Activated CD4-positive, alpha-beta T cell treated with anti-CD3 and anti-CD28 coated beads for 36 hours (primary cell): Measurements from ENCODE around the gene NUDT14. TPM values are rescaled to one million over a fixed set of nuclear protein-coding genes. Genes with fewer than 3 reads are reported as not detected.

Experiments
- ATAC-seq: fragments of 200-7000 bp; cut with Tn5 transposase; one replicate; pipeline ENCODE4 v1.10.0; 2021; ENCODE audit warnings: mild to moderate bottlenecking, moderate library complexity
- CTCF ChIA-PET: fragments of 350-600 bp; sonication (Branson Sonifier 250); formaldehyde crosslinking; loops from one replicate; lab custom pipeline; 2021; ENCODE audit warnings: antibody characterized with exemption; lab: Charles Lee
- POLR2A ChIA-PET: fragments of 350-600 bp; sonication (Branson Sonifier 250); formaldehyde crosslinking; loops from one replicate; lab custom pipeline; 2021; ENCODE audit warnings: antibody characterized with exemption, inconsistent platforms; lab: Charles Lee
- DNase-seq: peaks from one replicate; pipeline ENCODE4 v3.0.0-alpha.2; 2020
- H3K27ac Mint-ChIP-seq: one replicate; pipeline ENCODE4 v1.8.0; 2021; ENCODE audit warnings: mixed read lengths
- H3K27me3 Mint-ChIP-seq: one replicate; pipeline ENCODE4 v1.8.0; 2021; ENCODE audit warnings: mixed read lengths
- H3K36me3 Mint-ChIP-seq: one replicate; pipeline ENCODE4 v1.8.0; 2021; ENCODE audit warnings: low read depth, mixed read lengths
- H3K4me1 Mint-ChIP-seq: one replicate; pipeline ENCODE4 v1.8.0; 2021; ENCODE audit warnings: mixed read lengths
- H3K4me3 Mint-ChIP-seq: one replicate; pipeline ENCODE4 v1.8.0; 2021; ENCODE audit warnings: mild to moderate bottlenecking, moderate library complexity, mixed read lengths
- H3K9me3 Mint-ChIP-seq: one replicate; pipeline ENCODE4 v1.8.0; 2021; ENCODE audit warnings: low read depth, mixed read lengths
- intact Hi-C, 2 experiments: fragments of 100-400 bp; cut with DNase I in 1 of 2; cut with micrococcal nuclease in 1 of 2; formaldehyde crosslinking; loops; one replicate each; pipeline versions ENCODE4 v1.14.2 to v1.15.1; 2022 to 2024; cut with DNase I, micrococcal nuclease
- total RNA-seq, 2 experiments: library from RNA; stranded (reverse); gene quantifications; one replicate each; pipeline ENCODE4 v1.2.3, GENCODE V29; 2021

The NUDT14 gene
- total RNA-seq, 2 experiments from 2014 or later, result 12.3 to 13.5 TPM

DNA sequence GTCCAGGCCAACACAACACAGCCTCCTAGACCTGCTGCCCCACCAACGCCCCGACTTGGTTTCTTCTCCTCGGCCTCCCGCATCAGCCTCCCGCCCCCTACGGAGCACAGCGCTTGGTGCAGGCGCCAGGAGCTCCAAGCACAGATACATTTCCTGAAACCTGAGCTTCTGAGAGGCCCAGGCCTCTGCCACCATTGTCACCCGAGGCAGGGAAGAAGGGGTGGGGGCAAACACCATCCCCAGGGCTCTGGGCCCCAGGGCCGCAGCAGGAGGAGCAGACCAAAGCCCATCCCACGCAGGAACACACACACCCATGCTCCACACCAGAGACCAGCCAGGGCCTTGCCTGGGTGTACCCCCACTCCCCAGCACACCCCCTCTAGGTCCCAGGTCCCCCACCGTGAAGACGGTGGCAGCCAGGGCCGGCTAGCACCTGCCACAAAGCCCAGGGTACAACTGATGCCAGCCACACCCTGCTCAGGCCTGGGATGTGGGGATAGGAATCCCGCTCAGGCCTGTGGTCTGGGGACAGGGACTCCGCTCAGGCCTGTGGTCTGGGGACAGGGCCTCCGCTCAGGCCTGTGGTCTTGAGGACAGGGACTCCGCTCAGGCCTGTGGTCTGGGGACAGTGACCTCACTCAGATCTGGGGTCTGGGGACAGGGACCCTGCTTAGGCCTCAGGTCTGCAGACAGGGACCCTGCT, 17.9 kb downstream of the NUDT14 start:
- no peak for ATAC-seq
- CTCF ChIA-PET, result interaction anchor here (1.0 kb wide), 1 partner anchor 129 kb away, joined by 4 read pairs; no protein-coding TSS in a partner anchor
- Mint-ChIP-seq H3K9me3 (no peaks in the 10 kb centered on the region), H3K4me1 (no peaks in the 10 kb centered on the region), H3K27ac (no peak overlapping the region), H3K4me3 (no peak overlapping the region), H3K36me3 (no peaks in the 10 kb centered on the region), H3K27me3 (peaks cover 3% of the 10 kb centered on the region)
- POLR2A ChIA-PET, result interaction anchor here (0.5 kb wide), 1 partner anchor 145 kb away, joined by 5 read pairs; no protein-coding TSS in a partner anchor
- DNase-seq, result no peak
- intact Hi-C loops, result loop anchor here in 1 of 2 experiments (10.0 kb wide), 1 partner anchor 82 kb away; the partner anchor contains the start of gene BTBD6

- CTCF ChIA-PET, result no interaction called here
Measured at GRCh38 chr14:105162669-105162979, 18.5 kb downstream of the NUDT14 start.

GRCh38 chr14:105161964-105162668, 19.0 kb downstream of the NUDT14 start:
- ChIA-PET CTCF (no interaction called here), POLR2A (no interaction called here)
- H3K9me3 Mint-ChIP-seq, result no peaks in the 10 kb centered on the region
- ATAC-seq (no peak), DNase-seq (no peak)
- intact Hi-C loops, result loop anchor here in 1 of 2 experiments (10.0 kb wide), 1 partner anchor 83 kb away; the partner anchor contains the start of gene BTBD6
- H3K27me3 Mint-ChIP-seq, result peaks cover 3% of the 10 kb centered on the region
- no peak overlapping the region for H3K27ac Mint-ChIP-seq
- H3K36me3 Mint-ChIP-seq, result no peaks in the 10 kb centered on the region
- no peak overlapping the region for H3K4me3 Mint-ChIP-seq
- H3K4me1 Mint-ChIP-seq, result no peaks in the 10 kb centered on the region

More at GRCh38 chr14:105162669-105162979, 18.5 kb downstream of the NUDT14 start:
- no peak overlapping the region for H3K27ac Mint-ChIP-seq
- ATAC-seq (no peak), DNase-seq (no peak)
- H3K9me3 Mint-ChIP-seq, result no peaks in the 10 kb centered on the region
- no peak overlapping the region for H3K4me3 Mint-ChIP-seq
- POLR2A ChIA-PET, result no interaction called here
- H3K36me3 Mint-ChIP-seq, result no peaks in the 10 kb centered on the region
- intact Hi-C loops, result loop anchor here in 1 of 2 experiments (10.0 kb wide), 1 partner anchor 82 kb away; the partner anchor contains the start of gene BTBD6
- H3K4me1 Mint-ChIP-seq, result no peaks in the 10 kb centered on the region
- H3K27me3 Mint-ChIP-seq, result peaks cover 3% of the 10 kb centered on the region

DNA sequence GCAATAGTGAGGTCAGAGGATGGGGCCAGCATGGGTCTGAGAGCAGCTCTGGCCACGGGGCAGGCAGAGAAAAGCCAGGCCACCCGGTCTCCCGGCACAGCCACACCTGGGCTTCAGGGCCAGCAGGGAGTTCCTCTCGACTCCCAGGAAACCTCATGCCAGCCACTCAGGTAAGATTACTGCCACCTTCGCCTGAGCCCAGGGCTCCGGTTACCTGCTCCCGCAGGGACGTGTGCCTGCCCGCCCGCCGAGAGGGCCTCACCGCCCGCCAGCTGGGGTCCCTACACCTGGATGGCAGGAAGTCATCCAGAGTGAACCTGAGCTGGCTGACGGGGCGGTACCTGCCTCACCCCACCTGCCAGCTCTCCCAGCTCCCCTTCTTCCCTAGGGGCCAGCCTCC, 19.8 kb downstream of the NUDT14 start:
- H3K27me3 Mint-ChIP-seq, result no peaks in the 10 kb centered on the region
- H3K4me3 Mint-ChIP-seq, result no peak overlapping the region
- no peaks in the 10 kb centered on the region for H3K9me3 Mint-ChIP-seq
- H3K4me1 Mint-ChIP-seq, result no peaks in the 10 kb centered on the region
- no peak for ATAC-seq
- ChIA-PET POLR2A (no interaction called here), CTCF (no interaction called here)
- H3K27ac Mint-ChIP-seq, result no peak overlapping the region
- no peaks in the 10 kb centered on the region for H3K36me3 Mint-ChIP-seq
- DNase-seq, result no peak
- intact Hi-C loops, result loop anchor here in 1 of 2 experiments (10.0 kb wide), 1 partner anchor 83 kb away; the partner anchor contains the start of gene BTBD6

- CTCF ChIA-PET, result no interaction called here
Measured at GRCh38 chr14:105160776-105161175, 20.3 kb downstream of the NUDT14 start.

GRCh38 chr14:105159344-105159743, 21.8 kb downstream of the NUDT14 start:
- no peaks in the 10 kb centered on the region for H3K4me1 Mint-ChIP-seq
- ATAC-seq (no peak), DNase-seq (no peak)
- H3K9me3 Mint-ChIP-seq, result no peaks in the 10 kb centered on the region
- intact Hi-C loops, result no loop called here
- ChIA-PET CTCF (no interaction called here), POLR2A (no interaction called here)
- H3K36me3 Mint-ChIP-seq, result no peaks in the 10 kb centered on the region
- no peaks in the 10 kb centered on the region for H3K27me3 Mint-ChIP-seq
- no peak overlapping the region for H3K4me3 Mint-ChIP-seq
- H3K27ac Mint-ChIP-seq, result no peak overlapping the region

More at GRCh38 chr14:105160776-105161175, 20.3 kb downstream of the NUDT14 start:
- ATAC-seq, result no peak
- no peaks in the 10 kb centered on the region for H3K9me3 Mint-ChIP-seq
- H3K4me1 Mint-ChIP-seq, result no peaks in the 10 kb centered on the region
- no peak overlapping the region for H3K4me3 Mint-ChIP-seq
- no peaks in the 10 kb centered on the region for H3K27me3 Mint-ChIP-seq
- POLR2A ChIA-PET, result no interaction called here
- no peak overlapping the region for H3K27ac Mint-ChIP-seq
- intact Hi-C loops, result loop anchor here in 1 of 2 experiments (10.0 kb wide), 1 partner anchor 84 kb away; the partner anchor contains the start of gene BTBD6
- DNase-seq, result no peak
- H3K36me3 Mint-ChIP-seq, result no peaks in the 10 kb centered on the region

- ChIA-PET POLR2A (no interaction called here), CTCF (no interaction called here)
- no peak for ATAC-seq
- no peak overlapping the region for H3K27ac Mint-ChIP-seq
- no peaks in the 10 kb centered on the region for H3K9me3 Mint-ChIP-seq
- intact Hi-C loops, result no loop called here
- H3K27me3 Mint-ChIP-seq, result no peaks in the 10 kb centered on the region
- no peak for DNase-seq
- H3K4me3 Mint-ChIP-seq, result no peak overlapping the region
- no peaks in the 10 kb centered on the region for H3K4me1 Mint-ChIP-seq
- H3K36me3 Mint-ChIP-seq, result no peaks in the 10 kb centered on the region
Measured at GRCh38 chr14:105158794-105159193, 22.3 kb downstream of the NUDT14 start.

- ATAC-seq (no peak), DNase-seq (no peak)
- H3K4me3 Mint-ChIP-seq, result no peak overlapping the region
- no peaks in the 10 kb centered on the region for H3K36me3 Mint-ChIP-seq
- H3K27me3 Mint-ChIP-seq, result no peaks in the 10 kb centered on the region
- CTCF ChIA-PET, result no interaction called here
- POLR2A ChIA-PET, result no interaction called here
- intact Hi-C loops, result no loop called here
- no peaks in the 10 kb centered on the region for H3K9me3 Mint-ChIP-seq
- no peak overlapping the region for H3K27ac Mint-ChIP-seq
- H3K4me1 Mint-ChIP-seq, result no peaks in the 10 kb centered on the region
Measured at GRCh38 chr14:105157872-105158271, 23.2 kb downstream of the NUDT14 start.

DNA sequence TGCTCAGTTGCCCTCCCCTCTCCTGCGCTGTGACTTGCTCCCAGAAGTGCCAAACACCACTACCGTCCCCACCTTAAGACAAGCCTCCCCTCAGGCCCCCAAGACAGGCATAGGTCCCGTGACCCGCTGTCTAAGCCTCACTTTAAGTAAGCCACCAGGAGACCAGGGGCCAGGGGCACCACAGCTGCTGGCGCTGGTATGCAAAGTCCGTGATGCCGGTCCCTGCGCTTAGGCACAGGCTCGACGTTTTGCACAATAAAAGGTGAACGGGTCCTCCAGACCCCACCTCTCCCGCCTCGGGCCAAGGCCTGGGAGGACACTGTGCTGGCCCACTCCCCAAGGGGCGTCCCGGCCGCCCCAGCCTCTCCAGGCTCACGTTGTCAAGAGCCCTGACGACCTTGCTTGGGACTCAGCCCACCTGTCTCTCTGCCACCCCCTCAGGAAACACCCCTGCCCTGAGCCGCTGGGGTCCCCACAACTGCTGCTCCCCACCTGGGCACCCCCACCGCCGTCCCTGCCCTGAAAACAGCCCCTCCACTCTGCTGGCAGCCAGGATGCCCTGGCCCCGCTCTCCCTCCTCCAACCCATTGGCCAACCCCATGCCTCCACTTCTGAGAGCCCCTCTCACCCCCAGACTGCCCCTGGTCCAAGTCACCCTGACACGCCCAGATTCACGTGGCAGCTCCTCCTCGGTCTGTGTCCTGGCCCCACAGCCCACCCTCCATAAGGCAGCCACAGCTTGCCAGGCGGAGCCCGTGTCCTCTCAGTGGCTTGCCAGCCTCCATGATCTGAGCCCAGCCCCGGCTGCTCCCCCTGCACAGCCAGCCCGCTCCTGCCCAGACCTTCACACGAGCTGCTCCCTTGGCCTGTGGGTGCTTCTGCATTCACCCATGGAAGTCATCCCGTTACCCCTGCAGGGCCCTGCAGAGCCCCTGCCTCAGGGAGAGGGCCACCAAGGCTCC, 24.4 kb downstream of the NUDT14 start:
- Mint-ChIP-seq H3K36me3 (no peaks in the 10 kb centered on the region), H3K4me3 (no peak overlapping the region), H3K9me3 (no peaks in the 10 kb centered on the region), H3K27me3 (no peaks in the 10 kb centered on the region), H3K27ac (no peak overlapping the region), H3K4me1 (no peaks in the 10 kb centered on the region)
- intact Hi-C loops, result no loop called here
- CTCF ChIA-PET, result interaction anchor here (0.6 kb wide), 1 partner anchor 23 kb away, joined by 3 read pairs; no protein-coding TSS in a partner anchor
- POLR2A ChIA-PET, result no interaction called here
- no peak for DNase-seq
- no peak for ATAC-seq

DNA sequence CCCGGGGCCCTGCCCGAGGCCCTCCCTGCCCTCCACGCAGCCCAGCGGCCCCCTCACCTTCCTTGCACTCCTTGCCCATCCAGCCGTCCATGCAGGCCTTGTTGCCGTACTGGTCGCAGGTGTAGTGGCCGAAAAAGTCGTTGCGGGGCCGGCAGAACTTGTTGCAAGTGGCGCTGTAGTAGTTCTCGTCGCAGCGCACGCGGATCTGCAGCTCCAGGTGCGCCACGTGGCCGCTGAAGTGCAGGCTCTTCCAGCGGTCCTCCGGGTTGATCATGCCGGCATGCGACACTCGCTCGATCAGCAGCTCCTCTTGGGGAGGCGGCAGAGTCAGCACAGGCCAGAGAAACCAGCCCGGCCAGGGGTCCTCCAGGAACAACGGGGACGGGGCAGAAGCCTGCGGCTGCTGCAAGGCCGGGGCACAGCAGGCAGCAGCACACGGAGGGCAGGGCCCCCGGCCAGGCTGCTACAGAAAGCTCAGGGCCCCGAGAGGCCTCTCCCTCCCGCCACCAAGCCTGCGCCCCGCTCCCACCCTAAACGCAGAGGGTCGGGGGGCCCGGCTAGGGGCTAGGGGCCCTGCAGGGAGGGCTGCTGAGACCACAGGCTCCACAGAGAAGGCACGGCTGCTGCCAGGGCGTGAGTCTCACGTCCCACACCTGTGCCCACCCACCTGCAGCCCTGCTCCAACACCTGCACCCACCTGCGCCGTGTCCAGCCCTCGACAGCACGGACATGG, 25.3 kb downstream of the NUDT14 start:
- Mint-ChIP-seq H3K9me3 (no peaks in the 10 kb centered on the region), H3K27ac (no peak overlapping the region), H3K4me3 (no peak overlapping the region), H3K36me3 (no peaks in the 10 kb centered on the region), H3K27me3 (no peaks in the 10 kb centered on the region), H3K4me1 (no peaks in the 10 kb centered on the region)
- ChIA-PET POLR2A (no interaction called here), CTCF (interaction anchor here (0.7 kb wide), 1 partner anchor 9 kb away, joined by 3 read pairs; no protein-coding TSS in a partner anchor)
- DNase-seq (no peak), ATAC-seq (no peak)
- intact Hi-C loops, result no loop called here
